ENCODE measurements around the gene ZNF516. TPM values are rescaled to one million over a fixed set of nuclear protein-coding genes. Genes with fewer than 3 reads are reported as not detected.

ZNF516 gene
- total and polyA plus RNA-seq, 10 of the 15 experiments (the other 5 are each of a cell fraction or from before 2014, with no cell fraction given), result 2.0 to 32.0 (median 8.3) TPM

DNA sequence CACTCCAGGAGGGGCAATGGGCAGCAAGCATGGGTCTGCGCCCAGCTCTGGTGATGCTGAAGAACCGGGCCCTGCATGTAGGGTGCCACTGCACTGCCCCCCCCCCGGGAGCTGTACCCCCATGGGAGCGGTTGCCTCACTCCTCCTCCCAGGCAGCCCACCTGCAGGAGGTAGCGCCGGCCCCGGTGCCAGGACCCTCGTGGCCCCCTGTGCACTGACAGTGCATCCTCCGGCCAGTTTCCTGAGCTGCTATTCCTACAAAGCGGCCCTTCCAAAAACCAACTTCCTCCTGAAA is 109.4 kb downstream of the ZNF516 start:
- ChIA-PET RAD21 (ENCODE audit: unreplicated experiment) (no interaction called here), CTCF (interaction anchor here (0.6 kb wide), 1 partner anchor 333 kb away, joined by 4 read pairs; no protein-coding TSS in a partner anchor), POLR2A (no interaction called here), SMC1A (ENCODE audit: uncharacterized antibody, unreplicated experiment) (no interaction called here)
- Histone ChIP-seq H2AFZ (ENCODE audit: control insufficient read depth, low read depth, low read length) (no peak overlapping the region), H3K27ac (ENCODE audit: control insufficient read depth, insufficient read depth) (no peak overlapping the region), H4K20me1 (ENCODE audit: control insufficient read depth, insufficient read depth) (peaks cover 7% of the 10 kb centered on the region), H3K27me3 (replicated peaks in 1 of 2; ENCODE audit: control insufficient read depth in 2 of 2, insufficient read depth in 2 of 2, low read length in 1 of 2) (no peaks in the 10 kb centered on the region), H3K79me2 (ENCODE audit: control insufficient read depth, insufficient read depth, low read length) (peaks cover 24% of the 10 kb centered on the region), H3K9ac (ENCODE audit: control insufficient read depth, insufficient read depth, low read length) (no peak overlapping the region), H3K4me2 (ENCODE audit: control insufficient read depth, insufficient read depth) (no peak overlapping the region), H3K9me3 (replicated peaks; ENCODE audit: control insufficient read depth, insufficient read depth, low read length) (no peaks in the 10 kb centered on the region; the same call in 2 of the 3 replicates), H3K4me3 (no peak overlapping the region), H3K36me3 (ENCODE audit: control insufficient read depth in 2 of 2, insufficient read depth in 2 of 2, low read length in 1 of 2) (peaks cover 0 to 2% of the 10 kb centered on the region in 2 experiments; a peak in 3 of 4 replicates), H3K4me1 (ENCODE audit: control insufficient read depth, insufficient read depth, low read length) (peaks cover 25% of the 10 kb centered on the region)
- intact Hi-C loops (cut with micrococcal nuclease; ENCODE audit: unreplicated experiment), result no loop called here
- DNase-seq (ENCODE audit: low read depth, low spot score), result no peak
- TF ChIP-seq ZNF217 (IDR thresholded peaks at IDR 0.05) (no peak), HCFC1 (IDR thresholded peaks at IDR 0.05; ENCODE audit: low read length) (no peak), TCF3 (IDR thresholded peaks at IDR 0.05; ENCODE audit: borderline replicate concordance, insufficient read depth, low read depth, low read length) (no peak), TARDBP (IDR thresholded peaks at IDR 0.05; ENCODE audit: borderline replicate concordance) (no peak), GATAD2B (conservative IDR thresholded peaks at IDR 0.05; ENCODE audit: low read depth) (no peak), ATF2 (IDR thresholded peaks at IDR 0.05; ENCODE audit: low read length) (no peak)
- TF ChIP-seq, protein P1, sequence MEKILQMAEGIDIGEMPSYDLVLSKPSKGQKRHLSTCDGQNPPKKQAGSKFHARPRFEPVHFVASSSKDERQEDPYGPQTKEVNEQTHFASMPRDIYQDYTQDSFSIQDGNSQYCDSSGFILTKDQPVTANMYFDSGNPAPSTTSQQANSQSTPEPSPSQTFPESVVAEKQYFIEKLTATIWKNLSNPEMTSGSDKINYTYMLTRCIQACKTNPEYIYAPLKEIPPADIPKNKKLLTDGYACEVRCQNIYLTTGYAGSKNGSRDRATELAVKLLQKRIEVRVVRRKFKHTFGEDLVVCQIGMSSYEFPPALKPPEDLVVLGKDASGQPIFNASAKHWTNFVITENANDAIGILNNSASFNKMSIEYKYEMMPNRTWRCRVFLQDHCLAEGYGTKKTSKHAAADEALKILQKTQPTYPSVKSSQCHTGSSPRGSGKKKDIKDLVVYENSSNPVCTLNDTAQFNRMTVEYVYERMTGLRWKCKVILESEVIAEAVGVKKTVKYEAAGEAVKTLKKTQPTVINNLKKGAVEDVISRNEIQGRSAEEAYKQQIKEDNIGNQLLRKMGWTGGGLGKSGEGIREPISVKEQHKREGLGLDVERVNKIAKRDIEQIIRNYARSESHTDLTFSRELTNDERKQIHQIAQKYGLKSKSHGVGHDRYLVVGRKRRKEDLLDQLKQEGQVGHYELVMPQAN (conservative IDR thresholded peaks at IDR 0.05), result no peak
- WGBS (ENCODE audit: insufficient coverage, insufficient replicate concordance, low lambda C conversion rate, missing lambda C conversion rate), result 85% methylated on average over 10 of the region's 10 CpGs
- FAIRE-seq, result no peak
- in situ Hi-C loops (cut with MboI), result no loop called here
- BruUV-seq (replicated peaks), result no TSS peak
- no peak for ATAC-seq

All from GM12878 (cell line).